Esophagus muscularis mucosa (tissue), 4 donors: Measurements from ENCODE around the gene SAMD4A. TPM values are rescaled to one million over a fixed set of nuclear protein-coding genes. Genes with fewer than 3 reads are reported as not detected.

Experiments used
- DNase-seq: peaks from one replicate; pipeline ENCODE4 v3.0.0-alpha.2; 2017; ENCODE audit errors: extremely low spot score
- H3K27ac ChIP-seq, 4 donors: fragments of 200-600 bp; sonication (generic); replicated peaks in 1 of 4; 1 replicate in 3 of 4; 2 replicates in 1 of 4; pipeline ENCODE4 v1.5.1; 2016 to 2019; ENCODE audit warnings: mild to moderate bottlenecking in 1 of 4
- H3K27me3 ChIP-seq, 4 donors: fragments of 200-600 bp; sonication (generic); one replicate each; pipeline versions ENCODE4 v1.5.1 to v1.6.0; 2016 to 2019
- H3K36me3 ChIP-seq, 4 donors: fragments of 200-600 bp; sonication (generic); one replicate each; pipeline ENCODE4 v1.5.1; 2016 to 2019
- H3K4me1 ChIP-seq, 4 donors: fragments of 200-600 bp; sonication (generic); one replicate each; pipeline ENCODE4 v1.5.1; 2016 to 2019
- H3K4me3 ChIP-seq, 4 donors: fragments of 200-600 bp; sonication (generic); 1 replicate in 2 of 4; 2 replicates in 2 of 4; pipeline ENCODE4 v1.5.1; 2016 to 2019; ENCODE audit warnings: mild to moderate bottlenecking in 4 of 4, moderate library complexity in 1 of 4
- H3K9me3 ChIP-seq, 4 donors: fragments of 200-600 bp; sonication (generic); 1 replicate in 3 of 4; 2 replicates in 1 of 4; pipeline ENCODE4 v1.5.1; 2016 to 2019
- CTCF ChIP-seq, 3 experiments: fragments of 200-600 bp in 2 of 3; fragments of 450-650 bp in 1 of 3; sonication (generic) in 2 of 3; IDR thresholded peaks; one replicate each; pipeline ENCODE4 v1.5.1; 2017 to 2019; ENCODE audit warnings: antibody characterized with exemption in 3 of 3, mild to moderate bottlenecking in 2 of 3, moderate library complexity in 1 of 3
- EP300 ChIP-seq: sonication (generic); formaldehyde crosslinking; IDR thresholded peaks from one replicate; pipeline ENCODE4 v1.6.1; 2017; ENCODE audit warnings: antibody characterized with exemption
- POLR2A ChIP-seq: fragments of 450-650 bp; IDR thresholded peaks from one replicate; pipeline ENCODE4 v1.6.1; 2017; ENCODE audit warnings: antibody characterized with exemption, moderate library complexity, mild to moderate bottlenecking, low read depth
- POLR2AphosphoS5 ChIP-seq, 2 donors: sonication (generic); formaldehyde crosslinking; IDR thresholded peaks; one replicate each; pipeline ENCODE4 v1.6.1; 2017; ENCODE audit warnings: antibody characterized with exemption in 2 of 2
- WGBS: methylation state at CpG from one replicate; pipeline ENCODE4 v1.1.5; 2018; 5-methylcytosine and 5-hydroxymethylcytosine counted together
- intact Hi-C: fragments of 100-400 bp; cut with DNase I; formaldehyde crosslinking; loops from one replicate; pipeline ENCODE4 v1.15.1; 2023
- total RNA-seq, 4 donors: library from RNA; depleted of rRNA; stranded (reverse); fragments of >200 nt; gene quantifications; one replicate each; pipeline versions ENCODE4 v1.1.0 to v1.2.1, GENCODE V29; 2016

Gene SAMD4A
- total RNA-seq, 4 donors from 2014 or later, result 76.8 to 123 (median 97.0) TPM

GRCh38 chr14:54754116-54754622, 187.2 kb downstream of the SAMD4A start:
- DNase-seq, result no peak
- TF ChIP-seq POLR2AphosphoS5 (IDR thresholded peaks at IDR 0.05), result no peak
- no peak for TF ChIP-seq CTCF (IDR thresholded peaks at IDR 0.05)
- no peak for TF ChIP-seq EP300
- no peak for TF ChIP-seq POLR2A
- no peak overlapping the region for H3K27ac ChIP-seq
- H3K9me3 ChIP-seq, result no peaks in the 10 kb centered on the region
- no peak overlapping the region for H3K4me3 ChIP-seq
- 96% methylated on average over 6 of the region's 6 CpGs for WGBS
- H3K27me3 ChIP-seq, result no peaks in the 10 kb centered on the region
- intact Hi-C loops, result no loop called here
- H3K36me3 ChIP-seq, result peaks cover 0 to 69% (median 37%) of the 10 kb centered on the region in 4 donors
- peaks cover 3 to 18% (median 11%) of the 10 kb centered on the region in 4 donors for H3K4me1 ChIP-seq

GRCh38 chr14:54754623-54755386, 187.9 kb downstream of the SAMD4A start:
- no peak for DNase-seq
- Histone ChIP-seq H3K9me3 (no peaks in the 10 kb centered on the region), H3K27ac (no peak overlapping the region), H3K4me1 (peaks cover 3 to 18% (median 11%) of the 10 kb centered on the region in 4 donors), H3K4me3 (no peak overlapping the region), H3K36me3 (peaks cover 0 to 74% (median 38%) of the 10 kb centered on the region in 4 donors), H3K27me3 (no peaks in the 10 kb centered on the region)
- no peak for TF ChIP-seq CTCF (IDR thresholded peaks at IDR 0.05)
- intact Hi-C loops, result no loop called here
- WGBS, result 90% methylated on average over 11 of the region's 11 CpGs

DNA sequence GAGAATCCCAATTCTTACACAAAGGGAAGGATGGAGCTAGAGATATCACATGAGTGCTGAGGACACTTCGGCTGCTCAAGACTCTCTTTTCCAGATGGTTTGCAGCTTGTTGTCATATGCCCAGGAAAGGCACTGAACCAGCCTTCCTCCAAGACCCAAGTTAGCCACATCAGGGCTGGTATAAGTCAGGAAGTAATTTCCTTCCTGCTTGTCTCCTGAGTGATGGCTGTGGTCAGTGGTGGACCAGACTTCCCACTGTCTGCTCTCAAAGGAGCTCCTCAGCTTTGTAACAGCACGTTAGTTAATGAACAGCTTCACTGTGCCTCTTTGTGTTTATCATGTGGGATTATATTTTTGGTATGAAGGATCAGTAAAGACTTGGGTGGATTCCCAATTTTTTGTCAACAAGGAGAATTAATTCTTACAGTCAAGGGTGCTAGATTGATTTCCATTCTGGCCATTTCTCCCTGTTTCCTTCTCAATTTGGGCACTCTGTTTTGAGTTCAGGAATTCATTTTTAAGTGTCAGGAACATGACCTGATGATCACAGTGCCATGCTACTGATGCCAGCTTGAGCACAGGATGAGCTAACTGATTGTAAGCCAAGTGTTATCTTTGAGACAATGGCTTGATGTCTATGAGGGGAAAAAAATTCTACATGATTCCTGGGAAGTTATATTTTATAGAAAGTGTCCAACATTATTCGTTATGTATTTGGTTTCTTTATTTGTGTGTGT, 189.9 kb downstream of the SAMD4A start:
- DNase-seq, result no peak
- peaks cover 3 to 18% (median 11%) of the 10 kb centered on the region in 4 donors for H3K4me1 ChIP-seq
- WGBS, result 69% methylated on average over 3 of the region's 3 CpGs
- H3K27ac ChIP-seq, result no peak overlapping the region
- intact Hi-C loops, result no loop called here
- no peaks in the 10 kb centered on the region for H3K9me3 ChIP-seq
- peaks cover 11 to 88% (median 51%) of the 10 kb centered on the region in 4 donors for H3K36me3 ChIP-seq
- TF ChIP-seq POLR2A, result no peak
- TF ChIP-seq CTCF (IDR thresholded peaks at IDR 0.05), result no peak
- TF ChIP-seq EP300, result no peak
- TF ChIP-seq POLR2AphosphoS5 (IDR thresholded peaks at IDR 0.05), result no peak
- no peaks in the 10 kb centered on the region for H3K27me3 ChIP-seq
- no peak overlapping the region for H3K4me3 ChIP-seq

DNA sequence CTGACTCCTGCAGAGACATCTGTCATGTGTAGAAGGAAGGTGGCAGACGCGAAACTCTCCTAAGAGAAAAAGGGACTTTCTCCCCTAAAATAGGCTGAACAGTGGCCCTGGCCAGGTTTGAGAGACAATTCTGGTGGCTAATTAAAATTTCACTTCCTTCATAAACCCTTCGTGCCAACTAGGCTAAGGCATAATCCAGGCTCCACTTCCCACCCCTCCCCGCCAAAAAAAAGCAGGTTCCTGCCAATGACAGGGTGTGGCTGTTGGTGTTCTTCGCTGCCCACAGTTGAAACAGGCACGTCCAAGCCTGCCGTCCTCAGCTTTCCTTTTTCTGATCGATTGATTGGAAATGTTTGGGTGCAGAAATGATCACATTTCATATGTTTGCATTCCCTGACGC, 191.1 kb downstream of the SAMD4A start:
- no peaks in the 10 kb centered on the region for H3K27me3 ChIP-seq
- H3K27ac ChIP-seq, result no peak overlapping the region
- H3K4me1 ChIP-seq, result peaks cover 3 to 21% (median 11%) of the 10 kb centered on the region in 4 donors
- H3K4me3 ChIP-seq, result no peak overlapping the region
- peaks cover 11 to 88% (median 55%) of the 10 kb centered on the region in 4 donors for H3K36me3 ChIP-seq
- TF ChIP-seq POLR2AphosphoS5 (IDR thresholded peaks at IDR 0.05), result no peak
- no peak for TF ChIP-seq EP300
- no peak for TF ChIP-seq CTCF (IDR thresholded peaks at IDR 0.05)
- no peak for TF ChIP-seq POLR2A
- intact Hi-C loops, result no loop called here
- DNase-seq, result no peak
- 94% methylated on average over 9 of the region's 9 CpGs for WGBS
- no peaks in the 10 kb centered on the region for H3K9me3 ChIP-seq
